SK-N-SH (cell line): Measurements from ENCODE around the gene MYBBP1A. TPM values are rescaled to one million over a fixed set of nuclear protein-coding genes. Genes with fewer than 3 reads are reported as not detected.

ENCODE experiments used
- CTCF ChIA-PET: fragments of 300-600, 350-600 bp; formaldehyde crosslinking; extraction: SDS; loops from one replicate; lab custom pipeline; 2021; lab: Yijun Ruan, JAX
- POLR2A ChIA-PET: fragments of 350-600 bp; sonication (Branson Sonifier 250); formaldehyde crosslinking; extraction: SDS; loops from one replicate; lab custom pipeline; 2020; ENCODE audit warnings: antibody characterized with exemption, inconsistent platforms; lab: Yijun Ruan, JAX
- DNase-seq: peaks from one replicate; pipeline ENCODE4 v3.0.0; 2012
- H2AFZ ChIP-seq: fragments of 200-600 bp; sonication (generic); 2 replicates; pipeline ENCODE4 v1.8.1; 2016; ENCODE audit warnings: antibody characterized with exemption, mild to moderate bottlenecking, low read depth
- H3F3A ChIP-seq: fragments of 200-600 bp; sonication (generic); replicated peaks from 2 replicates; pipeline ENCODE3; 2016; ENCODE audit warnings: antibody characterized with exemption, mild to moderate bottlenecking; ENCODE audit not compliant: insufficient read depth
- H3K27ac ChIP-seq, 2 experiments: fragments of 200-500 bp in 1 of 2; fragments of 200-600 bp in 1 of 2; sonication (Bioruptor generic) in 1 of 2; sonication (generic), shearing (Covaris generic) in 1 of 2; 2 replicates each; pipeline versions ENCODE4 v1.5.1 to v1.6.1; 2014 to 2016; ENCODE audit warnings: low read depth in 2 of 2, inconsistent platforms in 1 of 2, low read length in 1 of 2, mild to moderate bottlenecking in 1 of 2, mixed read lengths in 1 of 2
- H3K27me3 ChIP-seq: fragments of 200-600 bp; sonication (generic), shearing (Covaris generic); 2 replicates; pipeline ENCODE4 v1.6.1; 2016; ENCODE audit warnings: mixed run types; ENCODE audit not compliant: insufficient read depth
- H3K36me3 ChIP-seq, 2 experiments: fragments of 200-500 bp in 1 of 2; fragments of 200-600 bp in 1 of 2; sonication (Bioruptor generic) in 1 of 2; sonication (generic) in 1 of 2; replicated peaks in 1 of 2; 2 replicates each; pipeline versions ENCODE3 to v1.5.1; 2014 to 2016; ENCODE audit warnings: low read length in 1 of 2, mild to moderate bottlenecking in 1 of 2; ENCODE audit not compliant: insufficient read depth in 2 of 2, control insufficient read depth in 1 of 2
- H3K4me1 ChIP-seq, 2 experiments: fragments of 200-500 bp in 1 of 2; fragments of 200-600 bp in 1 of 2; sonication (Bioruptor generic) in 1 of 2; sonication (generic), shearing (Covaris generic) in 1 of 2; 2 replicates each; pipeline versions ENCODE4 v1.5.1 to v1.6.1; 2014 to 2016; ENCODE audit warnings: low read depth in 1 of 2, low read length in 1 of 2, mixed run types in 1 of 2; ENCODE audit not compliant: insufficient read depth in 2 of 2, control insufficient read depth in 1 of 2
- H3K4me2 ChIP-seq: fragments of 200-600 bp; sonication (generic), shearing (Covaris generic); 2 replicates; pipeline ENCODE4 v1.6.1; 2017; ENCODE audit warnings: mixed run types
- H3K4me3 ChIP-seq, 2 experiments: fragments of 200-500 bp in 1 of 2; fragments of 200-600 bp in 1 of 2; sonication (Bioruptor generic) in 1 of 2; sonication (generic), shearing (Covaris generic) in 1 of 2; 2 replicates each; pipeline versions ENCODE4 v1.5.1 to v1.8.1; 2014 to 2016; ENCODE audit warnings: low read depth in 2 of 2, inconsistent platforms in 1 of 2, low read length in 1 of 2, mild to moderate bottlenecking in 1 of 2, mixed read lengths in 1 of 2, moderate library complexity in 1 of 2
- H3K79me2 ChIP-seq: fragments of 200-600 bp; sonication (generic); 2 replicates; pipeline ENCODE4 v1.8.1; 2017; ENCODE audit warnings: mild to moderate bottlenecking; ENCODE audit not compliant: insufficient read depth
- H3K9ac ChIP-seq: fragments of 200-600 bp; sonication (generic); 2 replicates; pipeline ENCODE4 v1.6.1; 2017; ENCODE audit warnings: mixed run types
- H3K9me2 ChIP-seq: fragments of 200-600 bp; sonication (generic); 2 replicates; pipeline ENCODE4 v1.6.1; 2017; ENCODE audit warnings: mixed run types
- H3K9me3 ChIP-seq: fragments of 200-600 bp; sonication (generic); 2 replicates; pipeline ENCODE4 v1.6.1; 2017; ENCODE audit warnings: mixed run types, mild to moderate bottlenecking, moderate library complexity
- H4K20me1 ChIP-seq: fragments of 200-600 bp; sonication (generic); 2 replicates; pipeline ENCODE4 v1.6.1; 2017; ENCODE audit warnings: mild to moderate bottlenecking, mixed run types; ENCODE audit not compliant: insufficient read depth
- CHD2 ChIP-seq: fragments of 150-350 bp; IDR thresholded peaks from 2 replicates; pipeline ENCODE4 v1.6.1; 2018; ENCODE audit warnings: low read length; ENCODE audit not compliant: partially characterized antibody
- ELF1 ChIP-seq: IDR thresholded peaks from 2 replicates; pipeline ENCODE4 v1.4.0; 2012
- EZH2phosphoT487 ChIP-seq: fragments of 200-600 bp; sonication (generic); IDR thresholded peaks from 2 replicates; pipeline ENCODE4 v1.6.1; 2017; ENCODE audit warnings: low read depth, mixed run types, mild to moderate bottlenecking, antibody characterized with exemption, moderate library complexity, borderline replicate concordance
- FOSL2 ChIP-seq: IDR thresholded peaks from 2 replicates; pipeline ENCODE4 v1.4.0; 2012; ENCODE audit warnings: low read depth, mild to moderate bottlenecking, moderate library complexity, borderline replicate concordance
- FOXJ3 ChIP-seq: sonication (generic); formaldehyde crosslinking; IDR thresholded peaks from 2 replicates; pipeline ENCODE4 v1.5.1; 2020; ENCODE audit warnings: mild to moderate bottlenecking, missing genetic modification reagents
- GABPA ChIP-seq: IDR thresholded peaks from 2 replicates; pipeline ENCODE4 v1.4.0; 2012; ENCODE audit warnings: low read depth, mild to moderate bottlenecking
- GATA2 ChIP-seq: sonication (generic); formaldehyde crosslinking; IDR thresholded peaks from 2 replicates; pipeline ENCODE4 v1.5.0; 2020; ENCODE audit warnings: mild to moderate bottlenecking, missing genetic modification reagents
- MEF2A ChIP-seq: IDR thresholded peaks from 2 replicates; pipeline ENCODE4 v1.4.0; 2012; ENCODE audit warnings: low read depth, borderline replicate concordance
- MXI1 ChIP-seq: IDR thresholded peaks from 2 replicates; pipeline ENCODE4 v1.6.1; 2012; ENCODE audit warnings: mild to moderate bottlenecking, low read depth, low read length, improper control_type of control experiment
- NFIC ChIP-seq: IDR thresholded peaks from 2 replicates; pipeline ENCODE4 v1.4.0; 2012; ENCODE audit warnings: borderline replicate concordance
- NRF1 ChIP-seq: IDR thresholded peaks from 2 replicates; pipeline ENCODE4 v1.6.1; 2012; ENCODE audit warnings: low read depth, mild to moderate bottlenecking, low read length
- POLR2AphosphoS5 ChIP-seq: IDR thresholded peaks from 2 replicates; pipeline ENCODE4 v1.6.1; 2012; ENCODE audit warnings: low read depth, low read length
- RCOR1 ChIP-seq: fragments of 150-350 bp; IDR thresholded peaks from 2 replicates; pipeline ENCODE4 v1.6.1; 2017; ENCODE audit warnings: antibody characterized with exemption, low read length
- RFX5 ChIP-seq: IDR thresholded peaks from 2 replicates; pipeline ENCODE4 v1.6.1; 2012; ENCODE audit warnings: mild to moderate bottlenecking, improper control_type of control experiment, low read length
- RXRA ChIP-seq: IDR thresholded peaks from 2 replicates; pipeline ENCODE4 v1.4.0; 2012; ENCODE audit warnings: low read depth, mild to moderate bottlenecking, borderline replicate concordance
- SIN3A ChIP-seq: IDR thresholded peaks from 2 replicates; pipeline ENCODE4 v1.6.1; 2012; ENCODE audit warnings: low read depth, mild to moderate bottlenecking, low read length, moderate library complexity, borderline replicate concordance
- YY1 ChIP-seq: IDR thresholded peaks from 2 replicates; pipeline ENCODE4 v1.4.0; 2012; ENCODE audit warnings: low read depth, mild to moderate bottlenecking
- WGBS: methylation state at CpG from one replicate; pipeline ENCODE4 v1.1.6; 2017; ENCODE audit warnings: low lambda C conversion rate; 5-methylcytosine and 5-hydroxymethylcytosine counted together
- polyA plus RNA-seq, 3 experiments: library from polyadenylated mRNA; depleted of rRNA; stranded (reverse); fragments of >200 nt; gene quantifications; 2 replicates each; pipeline ENCODE4 v1.2.3, GENCODE V29; 2012
- TF ChIP-seq, protein P1 (sequence below): IDR thresholded peaks from 2 replicates; pipeline ENCODE4 v1.4.0; 2012; ENCODE audit warnings: low read depth, borderline replicate concordance
- TF ChIP-seq, protein P2 (sequence below): IDR thresholded peaks from 2 replicates; pipeline ENCODE4 v1.4.0; 2012; ENCODE audit warnings: low read depth
- TF ChIP-seq, protein P3 (sequence below): IDR thresholded peaks from 2 replicates; pipeline ENCODE4 v1.4.0; 2012; ENCODE audit warnings: low read depth, borderline replicate concordance

The MYBBP1A gene
- polyA plus RNA-seq, 1 of the 3 experiments (the other 2 are of a cell fraction): 93.0 TPM

DNA sequence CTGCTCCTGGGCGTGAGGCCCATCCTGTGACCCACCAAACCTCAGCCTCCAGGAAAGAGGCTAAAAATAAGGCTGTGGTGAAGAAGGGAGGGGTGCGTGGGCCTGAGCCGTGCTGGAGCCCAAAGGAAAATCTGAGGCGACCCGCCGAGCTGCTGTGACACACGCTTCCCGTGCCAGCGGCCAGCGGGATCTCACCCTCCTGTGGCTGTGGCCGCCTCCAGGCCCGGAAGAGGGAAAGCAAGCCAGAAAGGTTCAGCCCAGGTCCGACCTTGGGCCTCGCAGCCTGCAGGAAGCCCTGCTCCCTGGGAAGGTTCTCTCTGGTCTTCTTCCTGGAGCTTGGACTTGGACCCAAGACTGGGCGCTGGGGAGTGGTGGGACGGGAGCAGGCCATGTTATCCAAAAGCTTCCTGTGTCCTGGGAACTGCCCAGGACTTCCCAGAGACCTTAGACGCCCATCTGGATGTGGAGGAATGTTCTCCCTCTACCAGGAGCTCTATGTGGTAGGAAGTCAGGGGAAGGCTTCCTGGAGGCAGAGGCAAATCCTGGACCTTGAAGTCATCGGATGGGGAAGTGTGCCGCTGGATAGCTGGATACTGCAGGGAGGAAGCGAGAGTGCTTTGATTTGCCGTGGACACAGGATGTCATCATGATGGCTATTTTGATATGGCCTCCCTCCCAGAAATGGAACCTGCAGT lies 45.1 kb downstream of the MYBBP1A start:
- H3F3A ChIP-seq: no peaks in the 10 kb centered on the region
- H3K79me2 ChIP-seq: no peaks in the 10 kb centered on the region
- no peaks in the 10 kb centered on the region for H3K36me3 ChIP-seq
- H3K27me3 ChIP-seq: no peaks in the 10 kb centered on the region
- CTCF ChIA-PET: interaction anchor here (0.9 to 1.5 kb wide), 2 partner anchors 9 to 89 kb away, joined by 3 to 4 read pairs; no protein-coding TSS in a partner anchor
- POLR2A ChIA-PET: no interaction called here
- no peak overlapping the region for H3K4me3 ChIP-seq
- 74% methylated on average over 8 of the region's 21 CpGs for WGBS
- H3K9me2 ChIP-seq: no peaks in the 10 kb centered on the region
- H3K27ac ChIP-seq: no peak overlapping the region
- H3K9ac ChIP-seq: no peak overlapping the region
- TF ChIP-seq, protein P1, sequence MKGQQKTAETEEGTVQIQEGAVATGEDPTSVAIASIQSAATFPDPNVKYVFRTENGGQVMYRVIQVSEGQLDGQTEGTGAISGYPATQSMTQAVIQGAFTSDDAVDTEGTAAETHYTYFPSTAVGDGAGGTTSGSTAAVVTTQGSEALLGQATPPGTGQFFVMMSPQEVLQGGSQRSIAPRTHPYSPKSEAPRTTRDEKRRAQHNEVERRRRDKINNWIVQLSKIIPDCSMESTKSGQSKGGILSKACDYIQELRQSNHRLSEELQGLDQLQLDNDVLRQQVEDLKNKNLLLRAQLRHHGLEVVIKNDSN: no peak
- TF ChIP-seq MXI1 (no peak), EZH2phosphoT487 (no peak), FOXJ3 (CRISPR knock-in tag) (no peak), SIN3A (no peak), RXRA (no peak), CHD2 (no peak), NRF1 (no peak), RFX5 (no peak), NFIC (no peak), RCOR1 (no peak), GABPA (no peak)
- H3K4me2 ChIP-seq: no peak overlapping the region
- no peaks in the 10 kb centered on the region for H3K9me3 ChIP-seq
- no peaks in the 10 kb centered on the region; a peak in 1 of 4 replicates for H3K4me1 ChIP-seq
- DNase-seq: no peak
- H2AFZ ChIP-seq: no peak overlapping the region
- no peaks in the 10 kb centered on the region for H4K20me1 ChIP-seq

DNA sequence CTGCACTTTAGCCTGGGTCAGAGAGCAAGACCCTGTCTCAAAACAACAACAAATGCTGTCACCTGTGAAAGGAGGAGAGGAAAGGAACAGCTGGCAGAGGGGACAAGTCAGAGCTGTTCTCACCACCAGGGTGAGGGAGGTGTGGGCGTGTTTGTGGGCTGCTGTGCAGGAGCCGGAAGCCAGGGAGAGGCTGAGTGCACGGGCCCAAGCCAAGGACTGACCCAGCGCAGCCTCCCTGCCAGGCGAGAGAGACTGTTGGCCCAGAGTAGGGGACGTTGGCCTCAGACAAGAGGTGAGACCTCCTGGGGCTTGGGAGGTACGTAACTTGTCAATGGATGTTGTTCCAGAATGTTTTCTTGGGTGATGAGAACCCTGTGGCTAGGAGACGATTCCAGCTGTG lies 45.8 kb downstream of the MYBBP1A start:
- no peak overlapping the region for H2AFZ ChIP-seq
- ChIA-PET CTCF (no interaction called here), POLR2A (no interaction called here)

More for the DNA sequence above, 45.8 kb downstream of the MYBBP1A start:
- Histone ChIP-seq H3K27ac (no peak overlapping the region), H3K9ac (no peak overlapping the region), H3K79me2 (no peaks in the 10 kb centered on the region), H3K4me3 (no peak overlapping the region), H3K36me3 (no peaks in the 10 kb centered on the region), H3K9me2 (no peaks in the 10 kb centered on the region), H3K9me3 (no peaks in the 10 kb centered on the region), H3K27me3 (no peaks in the 10 kb centered on the region), H3K4me1 (no peaks in the 10 kb centered on the region; a peak in 1 of 4 replicates), H3F3A (no peaks in the 10 kb centered on the region), H4K20me1 (no peaks in the 10 kb centered on the region), H3K4me2 (no peak overlapping the region)
- TF ChIP-seq, protein P2, sequence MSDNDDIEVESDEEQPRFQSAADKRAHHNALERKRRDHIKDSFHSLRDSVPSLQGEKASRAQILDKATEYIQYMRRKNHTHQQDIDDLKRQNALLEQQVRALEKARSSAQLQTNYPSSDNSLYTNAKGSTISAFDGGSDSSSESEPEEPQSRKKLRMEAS: no peak
- TF ChIP-seq YY1 (no peak), GATA2 (CRISPR knock-in tag) (no peak), RXRA (no peak), MEF2A (no peak), FOSL2 (no peak), ELF1 (no peak), NFIC (no peak), MXI1 (no peak), POLR2AphosphoS5 (no peak), FOXJ3 (CRISPR knock-in tag) (no peak), CHD2 (no peak)
- TF ChIP-seq, protein P3, sequence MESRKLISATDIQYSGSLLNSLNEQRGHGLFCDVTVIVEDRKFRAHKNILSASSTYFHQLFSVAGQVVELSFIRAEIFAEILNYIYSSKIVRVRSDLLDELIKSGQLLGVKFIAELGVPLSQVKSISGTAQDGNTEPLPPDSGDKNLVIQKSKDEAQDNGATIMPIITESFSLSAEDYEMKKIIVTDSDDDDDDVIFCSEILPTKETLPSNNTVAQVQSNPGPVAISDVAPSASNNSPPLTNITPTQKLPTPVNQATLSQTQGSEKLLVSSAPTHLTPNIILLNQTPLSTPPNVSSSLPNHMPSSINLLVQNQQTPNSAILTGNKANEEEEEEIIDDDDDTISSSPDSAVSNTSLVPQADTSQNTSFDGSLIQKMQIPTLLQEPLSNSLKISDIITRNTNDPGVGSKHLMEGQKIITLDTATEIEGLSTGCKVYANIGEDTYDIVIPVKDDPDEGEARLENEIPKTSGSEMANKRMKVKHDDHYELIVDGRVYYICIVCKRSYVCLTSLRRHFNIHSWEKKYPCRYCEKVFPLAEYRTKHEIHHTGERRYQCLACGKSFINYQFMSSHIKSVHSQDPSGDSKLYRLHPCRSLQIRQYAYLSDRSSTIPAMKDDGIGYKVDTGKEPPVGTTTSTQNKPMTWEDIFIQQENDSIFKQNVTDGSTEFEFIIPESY: no peak
- WGBS: 69% methylated on average over 7 of the region's 8 CpGs
- no peak for DNase-seq
